RWPE1 (cell line): ENCODE measurements around the gene PAK6.

Experiments
- CTCF ChIA-PET: fragments of 350-600 bp; sonication (Branson Sonifier 250); formaldehyde crosslinking; extraction: SDS; loops from one replicate; lab custom pipeline; 2021; lab: Yijun Ruan, JAX
- POLR2A ChIA-PET: fragments of 400-600 bp; formaldehyde crosslinking; extraction: SDS; loops from one replicate; lab custom pipeline; 2020; ENCODE audit warnings: antibody characterized with exemption; ENCODE audit not compliant: low non-redundant PET; lab: Yijun Ruan, JAX
- DNase-seq: peaks from one replicate; pipeline ENCODE4 v3.0.0; 2012; ENCODE audit warnings: low spot score
- H3K27ac ChIP-seq: fragments of 450-650 bp; 2 replicates; pipeline ENCODE4 v1.5.1; 2017
- TF ChIP-seq, protein P1 (sequence below): fragments of 450-650 bp; conservative IDR thresholded peaks from 2 replicates; pipeline ENCODE4 v1.5.1; 2017; ENCODE audit warnings: low read depth, mild to moderate bottlenecking

PAK6 gene

DNA sequence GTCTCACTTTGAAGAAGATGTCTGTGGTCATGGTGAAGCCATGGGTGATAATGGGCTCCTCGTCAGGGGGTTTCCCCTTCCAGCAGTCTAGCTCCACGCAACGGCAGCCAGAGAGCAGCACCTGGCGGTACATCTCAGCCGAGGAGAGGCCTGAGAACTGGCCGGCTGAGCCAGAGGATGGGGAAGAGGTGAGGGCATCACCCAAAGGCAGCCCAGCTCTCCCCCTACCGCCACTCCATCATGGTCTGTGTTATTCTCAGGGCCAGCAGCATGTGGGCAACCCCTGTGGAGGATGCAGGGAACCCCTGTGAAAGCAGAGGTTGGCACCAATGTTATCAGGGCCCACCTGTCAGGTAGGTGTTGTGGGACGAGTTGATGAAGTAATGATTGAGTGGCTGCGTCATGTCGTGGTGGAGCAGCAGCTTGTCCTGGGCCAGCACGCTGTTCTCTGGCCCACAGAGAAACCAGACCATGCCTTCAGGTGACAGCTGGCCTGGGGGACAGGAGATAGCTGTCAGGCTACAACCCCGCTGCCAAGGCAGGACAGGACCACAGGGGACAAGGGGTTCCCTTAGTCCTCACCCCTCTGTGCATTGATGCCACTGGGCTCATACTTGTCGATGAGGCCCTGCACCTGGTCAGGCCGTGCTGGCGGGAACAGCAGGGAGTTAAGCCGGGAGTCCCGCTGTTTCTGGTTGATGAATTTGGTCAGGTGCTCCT lies 59.5 kb downstream of the PAK6 start:
- ChIA-PET CTCF (interaction anchor here (0.5 kb wide), 1 partner anchor 123 kb away, joined by 3 read pairs; no protein-coding TSS in a partner anchor), POLR2A (no interaction called here)
- DNase-seq, result no peak
- TF ChIP-seq, protein P1, sequence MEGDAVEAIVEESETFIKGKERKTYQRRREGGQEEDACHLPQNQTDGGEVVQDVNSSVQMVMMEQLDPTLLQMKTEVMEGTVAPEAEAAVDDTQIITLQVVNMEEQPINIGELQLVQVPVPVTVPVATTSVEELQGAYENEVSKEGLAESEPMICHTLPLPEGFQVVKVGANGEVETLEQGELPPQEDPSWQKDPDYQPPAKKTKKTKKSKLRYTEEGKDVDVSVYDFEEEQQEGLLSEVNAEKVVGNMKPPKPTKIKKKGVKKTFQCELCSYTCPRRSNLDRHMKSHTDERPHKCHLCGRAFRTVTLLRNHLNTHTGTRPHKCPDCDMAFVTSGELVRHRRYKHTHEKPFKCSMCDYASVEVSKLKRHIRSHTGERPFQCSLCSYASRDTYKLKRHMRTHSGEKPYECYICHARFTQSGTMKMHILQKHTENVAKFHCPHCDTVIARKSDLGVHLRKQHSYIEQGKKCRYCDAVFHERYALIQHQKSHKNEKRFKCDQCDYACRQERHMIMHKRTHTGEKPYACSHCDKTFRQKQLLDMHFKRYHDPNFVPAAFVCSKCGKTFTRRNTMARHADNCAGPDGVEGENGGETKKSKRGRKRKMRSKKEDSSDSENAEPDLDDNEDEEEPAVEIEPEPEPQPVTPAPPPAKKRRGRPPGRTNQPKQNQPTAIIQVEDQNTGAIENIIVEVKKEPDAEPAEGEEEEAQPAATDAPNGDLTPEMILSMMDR, result no peak
- H3K27ac ChIP-seq, result no peak overlapping the region

DNA sequence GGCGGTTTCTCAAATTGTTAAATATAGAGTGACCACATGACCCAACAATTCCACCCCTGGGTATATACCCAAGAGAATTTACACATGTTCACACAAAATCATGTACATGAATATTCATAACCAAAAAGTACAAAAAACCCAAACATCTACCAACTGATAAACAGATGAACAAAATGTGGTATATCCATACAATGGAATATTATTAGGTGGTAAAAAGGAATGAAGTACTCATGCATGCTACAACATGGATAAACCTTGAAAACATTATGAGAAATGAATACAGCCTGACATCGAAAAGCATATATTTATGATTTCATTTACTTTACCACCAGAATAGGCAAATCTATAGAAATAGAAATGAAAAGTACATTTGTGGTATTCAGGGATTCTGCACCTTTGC lies 61.5 kb downstream of the PAK6 start:
- CTCF ChIA-PET, result no interaction called here
- TF ChIP-seq, protein P1, result no peak
- DNase-seq, result no peak
- POLR2A ChIA-PET, result no interaction called here
- H3K27ac ChIP-seq, result no peak overlapping the region

DNA sequence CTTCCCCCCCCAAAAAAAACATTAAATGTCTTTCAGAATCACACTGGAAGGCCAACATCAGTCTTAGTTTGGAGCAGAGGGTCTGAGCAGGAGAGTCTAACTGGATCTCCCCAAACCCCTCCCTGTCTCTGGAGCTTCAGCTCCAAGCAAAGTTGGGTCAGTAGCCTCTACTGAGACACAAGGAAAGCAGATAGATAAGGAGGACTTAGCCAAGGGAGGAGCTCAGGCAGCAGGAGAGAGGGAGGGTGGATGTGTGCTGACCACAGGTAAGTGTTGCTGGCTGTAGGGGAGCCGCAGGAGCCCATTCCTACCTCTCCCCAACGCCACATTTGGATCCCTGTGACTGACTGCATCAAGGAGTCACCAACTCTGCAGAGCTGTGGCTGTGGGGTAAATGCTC lies 61.9 kb downstream of the PAK6 start:
- TF ChIP-seq, protein P1, result no peak
- H3K27ac ChIP-seq, result no peak overlapping the region
- ChIA-PET POLR2A (no interaction called here), CTCF (interaction anchor here (1.1 to 1.5 kb wide), 2 partner anchors 9 to 10 kb away, joined by 3 to 6 read pairs; no protein-coding TSS in a partner anchor)
- no peak for DNase-seq

DNA sequence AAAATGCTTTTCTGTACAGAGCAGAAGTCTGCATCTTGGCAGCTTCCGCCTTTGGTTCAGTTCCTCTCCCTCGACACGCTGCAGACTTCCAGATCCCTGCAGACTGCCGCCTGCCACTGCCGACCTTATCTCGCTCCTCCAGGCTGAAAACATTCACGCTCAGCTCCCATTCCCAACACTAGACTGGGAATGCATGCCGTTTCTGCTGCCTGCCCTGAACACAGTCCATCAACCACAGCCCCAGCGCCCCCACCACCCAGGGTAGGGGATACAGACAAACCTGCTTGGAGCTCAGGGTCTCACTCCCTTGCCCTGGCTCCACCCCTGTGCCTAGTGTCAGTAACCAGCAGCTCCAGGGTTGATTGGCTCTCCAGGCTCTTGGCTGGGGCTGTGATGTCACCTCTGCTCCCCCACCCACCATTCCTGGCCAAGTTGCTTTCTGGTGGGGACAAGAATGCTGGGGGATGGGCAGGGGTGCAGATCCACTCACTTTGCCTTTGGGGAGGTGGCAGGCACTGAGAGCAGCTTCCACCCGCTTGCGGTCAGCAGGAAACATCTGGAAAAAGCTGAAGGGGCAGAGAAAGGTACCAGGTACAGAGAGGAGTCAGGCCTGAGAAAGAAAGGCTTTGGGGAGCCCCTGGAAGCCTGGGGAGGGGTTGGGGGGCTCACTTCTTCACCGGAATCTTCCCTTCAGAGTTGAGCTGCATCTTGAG lies 62.8 kb downstream of the PAK6 start:
- ChIA-PET POLR2A (no interaction called here), CTCF (interaction anchor here (0.6 to 1.5 kb wide), 4 partner anchors 8 to 131 kb away, joined by 3 to 6 read pairs (median 4); no protein-coding TSS in a partner anchor)
- DNase-seq, result no peak
- no peak overlapping the region for H3K27ac ChIP-seq
- TF ChIP-seq, protein P1, result no peak

DNA sequence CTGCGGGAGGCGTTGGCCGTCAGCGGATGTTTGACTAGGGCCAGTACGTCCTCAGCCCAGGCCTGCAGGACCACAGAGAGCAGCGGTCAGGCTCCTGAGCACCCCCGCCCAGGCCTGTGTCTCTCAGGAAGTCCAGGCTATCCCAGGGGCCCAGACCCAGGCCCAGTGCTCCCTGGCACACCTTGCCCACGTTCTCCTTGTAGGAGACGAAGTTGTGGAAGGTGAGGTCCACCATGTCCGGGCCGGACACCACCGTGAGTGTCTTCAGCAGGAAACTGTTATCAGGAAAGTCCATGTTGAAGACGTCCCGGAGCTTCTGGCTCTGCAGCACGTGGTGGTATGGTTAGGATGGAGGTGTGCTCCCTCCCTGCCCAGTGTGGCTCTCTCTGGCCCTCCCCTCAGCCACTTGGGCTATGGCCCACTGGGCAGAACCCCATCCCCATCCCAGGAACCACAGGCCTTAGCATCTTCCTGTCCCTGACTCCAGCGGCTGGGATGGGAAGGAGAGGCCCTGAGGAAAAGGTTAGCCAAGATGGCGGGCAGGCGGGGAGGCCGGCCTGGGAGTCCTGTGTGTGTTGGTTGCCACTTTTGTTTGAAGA lies 63.5 kb downstream of the PAK6 start:
- DNase-seq, result no peak
- no peak overlapping the region for H3K27ac ChIP-seq
- TF ChIP-seq, protein P1, result no peak
- ChIA-PET CTCF (interaction anchor here (0.6 to 1.5 kb wide), 3 partner anchors 7 to 132 kb away, joined by 3 to 6 read pairs (median 4); no protein-coding TSS in a partner anchor), POLR2A (no interaction called here)

DNA sequence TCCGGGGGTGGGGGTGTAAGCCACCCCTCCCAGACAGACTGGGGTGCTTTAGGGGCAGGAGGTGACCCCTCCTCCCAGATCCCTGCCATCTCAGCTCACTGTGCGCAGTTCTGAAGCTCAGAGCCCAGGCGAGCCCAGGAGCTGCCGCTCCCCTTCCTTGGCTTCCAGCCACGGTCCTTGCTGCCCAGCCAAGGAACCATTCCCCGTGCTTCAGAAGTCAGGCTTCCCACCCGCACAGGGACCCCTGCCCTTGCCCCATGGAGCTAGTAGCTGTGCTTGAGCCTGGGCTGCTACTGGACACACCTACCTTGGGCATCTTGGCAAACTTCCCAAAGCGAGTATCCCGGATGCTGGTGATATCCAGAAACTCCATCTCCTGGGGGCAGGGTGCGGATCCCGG lies 64.1 kb downstream of the PAK6 start:
- POLR2A ChIA-PET, result interaction anchor here (0.8 kb wide), 1 partner anchor 20 kb away, joined by 3 read pairs; no protein-coding TSS in a partner anchor
- H3K27ac ChIP-seq, result no peak overlapping the region
- DNase-seq, result no peak
- TF ChIP-seq, protein P1, result no peak
- CTCF ChIA-PET, result interaction anchor here (0.7 to 1.1 kb wide), 2 partner anchors 28 to 152 kb away, joined by 3 read pairs; no protein-coding TSS in a partner anchor
